ENCODE data around the gene SLC2A4RG. TPM values are rescaled to one million over a fixed set of nuclear protein-coding genes. Genes with fewer than 3 reads are reported as not detected.

The SLC2A4RG gene
- polyA plus RNA-seq, 1 of the 3 experiments (the other 2 are of a cell fraction): 90.9 TPM

DNA sequence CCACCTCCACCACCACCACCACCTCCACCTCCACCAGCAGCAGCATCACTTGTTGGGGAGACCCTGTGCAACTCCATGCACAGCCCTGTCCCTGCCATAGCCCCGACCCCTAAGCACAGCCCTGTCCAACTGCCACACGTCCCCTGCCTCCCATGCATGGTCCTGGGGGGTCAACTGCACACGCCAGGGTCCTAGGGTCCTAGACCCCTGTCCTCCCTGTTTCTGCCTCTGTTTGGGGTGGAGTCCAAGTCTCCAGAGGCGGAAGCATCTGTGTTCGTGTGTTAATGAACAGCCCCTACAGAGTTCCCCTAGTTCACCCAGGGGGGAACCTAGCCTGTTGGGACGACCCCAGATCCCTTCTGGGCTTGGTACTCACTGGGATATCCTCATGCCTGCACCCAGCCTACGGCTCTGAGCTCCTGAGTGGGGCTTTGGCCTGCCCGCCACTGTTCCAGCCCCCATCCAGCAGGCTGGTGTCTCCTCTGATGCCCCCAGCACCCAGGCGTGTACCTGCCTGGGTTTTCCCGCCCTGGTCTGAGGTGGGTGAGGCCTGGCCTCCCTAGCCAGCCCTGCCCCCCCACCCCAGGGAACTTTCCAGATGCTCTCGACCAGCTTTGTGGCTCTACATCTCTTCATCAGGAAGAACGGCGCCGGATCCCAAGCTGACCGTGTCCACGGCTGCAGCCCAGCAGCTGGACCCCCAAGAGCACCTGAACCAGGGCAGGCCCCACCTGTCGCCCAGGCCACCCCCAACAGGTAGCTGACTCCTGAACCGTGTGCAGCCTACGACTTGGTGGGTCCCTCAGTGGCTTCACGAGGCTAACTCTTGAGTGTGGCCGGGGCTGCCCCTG, 45.6 kb upstream of the SLC2A4RG start:
- ChIA-PET POLR2A (no interaction called here), CTCF (interaction anchor here (0.7 to 1.1 kb wide), 2 partner anchors 13 to 82 kb away, joined by 3 read pairs; no protein-coding TSS in a partner anchor)
- Histone ChIP-seq H3K79me2 (ENCODE audit: insufficient read depth) (no peaks in the 10 kb centered on the region), H3K27ac (ENCODE audit: low read depth in 2 of 2, low read length in 1 of 2) (no peak overlapping the region; a peak in 1 of 4 replicates), H3K9ac (no peak overlapping the region), H3K4me1 (ENCODE audit: control insufficient read depth in 1 of 2, insufficient read depth in 2 of 2, low read depth in 1 of 2, low read length in 1 of 2) (peaks cover 12 to 19% of the 10 kb centered on the region in 2 experiments; a peak in 3 of 4 replicates), H3K36me3 (replicated peaks in 1 of 2; ENCODE audit: control insufficient read depth in 1 of 2, insufficient read depth in 2 of 2, low read length in 1 of 2) (peaks cover 0 to 9% of the 10 kb centered on the region in 2 experiments), H3K4me2 (no peak overlapping the region), H4K20me1 (ENCODE audit: insufficient read depth) (no peaks in the 10 kb centered on the region), H2AFZ (ENCODE audit: low read depth) (no peak overlapping the region), H3K27me3 (ENCODE audit: insufficient read depth) (no peaks in the 10 kb centered on the region), H3K9me2 (no peaks in the 10 kb centered on the region), H3K9me3 (no peaks in the 10 kb centered on the region), H3F3A (replicated peaks; ENCODE audit: insufficient read depth) (no peaks in the 10 kb centered on the region), H3K4me3 (ENCODE audit: low read depth in 2 of 2, low read length in 1 of 2) (no peak overlapping the region)
- WGBS (ENCODE audit: low lambda C conversion rate): 96% methylated on average over 8 of the region's 21 CpGs
- DNase-seq: peak; percentile 30
- TF ChIP-seq RFX5 (IDR thresholded peaks at IDR 0.05; ENCODE audit: low read length) (no peak), SIN3A (IDR thresholded peaks at IDR 0.05; ENCODE audit: borderline replicate concordance, low read depth, low read length) (peak; percentile 27; the same call in 1 of the 2 replicates)

GRCh38 chr20:63694584-63695423, 44.8 kb upstream of the SLC2A4RG start:
- H3F3A ChIP-seq (replicated peaks; ENCODE audit: insufficient read depth): no peaks in the 10 kb centered on the region
- no peaks in the 10 kb centered on the region for H3K9me3 ChIP-seq
- no peak for TF ChIP-seq RXRA (IDR thresholded peaks at IDR 0.05; ENCODE audit: borderline replicate concordance, low read depth)
- TF ChIP-seq CHD2 (IDR thresholded peaks at IDR 0.05; ENCODE audit: low read length, partially characterized antibody): no peak
- TF ChIP-seq RCOR1 (IDR thresholded peaks at IDR 0.05; ENCODE audit: low read length): no peak
- no peak for TF ChIP-seq EP300 (IDR thresholded peaks at IDR 0.05; ENCODE audit: borderline replicate concordance in 1 of 2, low read depth in 1 of 2, low read length in 1 of 2)
- TF ChIP-seq, protein P1, sequence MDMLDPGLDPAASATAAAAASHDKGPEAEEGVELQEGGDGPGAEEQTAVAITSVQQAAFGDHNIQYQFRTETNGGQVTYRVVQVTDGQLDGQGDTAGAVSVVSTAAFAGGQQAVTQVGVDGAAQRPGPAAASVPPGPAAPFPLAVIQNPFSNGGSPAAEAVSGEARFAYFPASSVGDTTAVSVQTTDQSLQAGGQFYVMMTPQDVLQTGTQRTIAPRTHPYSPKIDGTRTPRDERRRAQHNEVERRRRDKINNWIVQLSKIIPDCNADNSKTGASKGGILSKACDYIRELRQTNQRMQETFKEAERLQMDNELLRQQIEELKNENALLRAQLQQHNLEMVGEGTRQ (IDR thresholded peaks at IDR 0.05; ENCODE audit: borderline replicate concordance, low read depth, low read length): no peak
- TF ChIP-seq, protein P2, sequence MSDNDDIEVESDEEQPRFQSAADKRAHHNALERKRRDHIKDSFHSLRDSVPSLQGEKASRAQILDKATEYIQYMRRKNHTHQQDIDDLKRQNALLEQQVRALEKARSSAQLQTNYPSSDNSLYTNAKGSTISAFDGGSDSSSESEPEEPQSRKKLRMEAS (IDR thresholded peaks at IDR 0.05; ENCODE audit: low read depth): no peak
- TF ChIP-seq SIN3A (IDR thresholded peaks at IDR 0.05; ENCODE audit: borderline replicate concordance, low read depth, low read length): no peak
- TF ChIP-seq NRF1 (IDR thresholded peaks at IDR 0.05; ENCODE audit: low read depth, low read length): no peak
- TF ChIP-seq GABPA (IDR thresholded peaks at IDR 0.05; ENCODE audit: low read depth): no peak
- no peak for TF ChIP-seq NFIC (IDR thresholded peaks at IDR 0.05; ENCODE audit: borderline replicate concordance)
- no peak for TF ChIP-seq FOXJ3 (CRISPR knock-in tag; IDR thresholded peaks at IDR 0.05)
- TF ChIP-seq ELF1 (IDR thresholded peaks at IDR 0.05): no peak
- no peak for TF ChIP-seq SMC3 (IDR thresholded peaks at IDR 0.05; ENCODE audit: low read depth, low read length)
- H3K4me1 ChIP-seq (ENCODE audit: control insufficient read depth in 1 of 2, insufficient read depth in 2 of 2, low read depth in 1 of 2, low read length in 1 of 2): peaks cover 19 to 20% of the 10 kb centered on the region in 2 experiments; a peak in 3 of 4 replicates
- no peak overlapping the region for H3K4me2 ChIP-seq
- CTCF ChIA-PET: interaction anchor here (0.7 to 1.1 kb wide), 2 partner anchors 12 to 81 kb away, joined by 3 read pairs; no protein-coding TSS in a partner anchor
- H3K36me3 ChIP-seq (replicated peaks in 1 of 2; ENCODE audit: control insufficient read depth in 1 of 2, insufficient read depth in 2 of 2, low read length in 1 of 2): peaks cover 0 to 9% of the 10 kb centered on the region in 2 experiments
- no peak overlapping the region for H3K9ac ChIP-seq
- H3K27me3 ChIP-seq (ENCODE audit: insufficient read depth): no peaks in the 10 kb centered on the region
- H3K79me2 ChIP-seq (ENCODE audit: insufficient read depth): no peaks in the 10 kb centered on the region
- no peaks in the 10 kb centered on the region for H4K20me1 ChIP-seq (ENCODE audit: insufficient read depth)
- H3K4me3 ChIP-seq (ENCODE audit: low read depth in 2 of 2, low read length in 1 of 2): no peak overlapping the region
- no peak overlapping the region; a peak in 1 of 4 replicates for H3K27ac ChIP-seq (ENCODE audit: low read depth in 2 of 2, low read length in 1 of 2)
- peak; percentile 39 for DNase-seq
- H2AFZ ChIP-seq (ENCODE audit: low read depth): no peak overlapping the region
- no peaks in the 10 kb centered on the region for H3K9me2 ChIP-seq
- POLR2A ChIA-PET: interaction anchor here (1.1 kb wide), 1 partner anchor 33 kb away, joined by 4 read pairs; no protein-coding TSS in a partner anchor
- 100% methylated on average over 3 of the region's 37 CpGs for WGBS (ENCODE audit: low lambda C conversion rate)

Data from SK-N-SH (cell line).